Activated naive CD4-positive, alpha-beta T cell (primary cell): Measurements from ENCODE around the gene REXO1.
A peak's percentile ranks its signal among the peaks of the same experiment; 100 is the strongest.
"Not testable (repeated sequence)": the region's sequence is repeated elsewhere in the genome, so short reads cannot be mapped to it uniquely, and the experiment has no call there.

Experiments
- DNase-seq, 4 experiments: peaks; one replicate each; lab custom pipeline; 2025; lab: John Stamatoyannopoulos, UW

REXO1 gene

GRCh38 chr19:1876496-1877279, 28.4 kb upstream of the REXO1 start:
- DNase-seq, result not testable (repeated sequence)

DNA sequence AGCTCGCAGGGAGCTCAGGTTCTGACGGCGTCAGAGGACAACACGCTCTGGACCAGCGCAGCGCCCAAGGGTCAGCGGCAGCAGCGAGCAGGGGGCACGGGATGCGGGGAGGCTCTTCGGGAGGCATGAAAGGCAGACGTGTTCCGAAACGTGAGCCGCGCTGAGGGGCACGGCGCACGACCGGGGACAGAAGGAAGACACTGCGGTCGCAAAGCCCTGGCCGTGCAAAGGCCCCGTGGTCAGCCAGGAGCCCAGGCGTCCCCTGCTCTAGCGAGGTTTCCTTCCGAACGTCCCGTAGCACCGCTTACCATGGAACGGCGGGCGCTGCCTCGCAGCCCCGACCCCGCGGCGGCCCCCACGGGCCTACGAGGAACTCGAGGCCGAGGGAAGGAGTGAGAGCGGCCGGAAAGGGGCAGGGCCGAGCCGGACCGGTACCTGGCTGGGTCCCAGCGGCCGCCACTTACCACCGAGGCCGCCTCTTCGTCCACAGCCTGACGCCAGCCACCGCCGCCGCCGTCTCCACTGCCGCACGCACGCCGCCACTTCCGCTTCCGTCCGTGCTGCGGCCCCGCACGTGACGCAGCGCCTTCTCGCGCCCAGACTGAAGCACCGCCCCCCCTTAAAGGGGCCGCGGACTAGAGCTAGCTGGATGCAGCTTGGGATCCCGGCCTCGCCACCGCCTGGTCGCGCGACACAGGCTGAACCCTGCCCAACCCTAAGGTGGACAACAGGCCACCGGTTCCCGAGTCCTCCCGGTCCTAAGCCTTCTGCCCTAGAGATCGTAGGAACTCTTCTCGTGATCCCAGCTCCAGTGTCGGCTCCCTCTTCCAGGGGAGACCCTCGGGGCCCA, 27.6 kb upstream of the REXO1 start:
- peak; percentile 50 to 83 (median 64) for DNase-seq

DNA sequence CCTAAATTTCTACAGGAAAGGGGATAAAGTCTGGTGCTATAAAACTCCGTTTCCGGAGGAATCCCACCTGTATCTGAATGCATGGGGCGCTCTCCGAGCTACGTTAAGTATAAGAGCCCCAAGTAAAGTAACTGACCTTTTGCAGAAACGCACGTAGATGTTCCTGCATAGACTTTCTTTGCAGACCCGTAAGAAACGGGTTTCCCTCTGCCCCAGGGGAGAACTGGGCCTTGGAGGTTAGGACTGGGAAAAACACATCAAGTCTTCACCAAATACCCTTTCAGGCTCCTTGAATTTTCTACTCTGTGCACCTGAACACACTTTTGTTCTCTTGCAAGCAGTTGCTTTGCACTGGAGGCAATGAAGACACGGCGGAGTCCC, 27.0 kb upstream of the REXO1 start:
- not testable (repeated sequence) for DNase-seq

DNA sequence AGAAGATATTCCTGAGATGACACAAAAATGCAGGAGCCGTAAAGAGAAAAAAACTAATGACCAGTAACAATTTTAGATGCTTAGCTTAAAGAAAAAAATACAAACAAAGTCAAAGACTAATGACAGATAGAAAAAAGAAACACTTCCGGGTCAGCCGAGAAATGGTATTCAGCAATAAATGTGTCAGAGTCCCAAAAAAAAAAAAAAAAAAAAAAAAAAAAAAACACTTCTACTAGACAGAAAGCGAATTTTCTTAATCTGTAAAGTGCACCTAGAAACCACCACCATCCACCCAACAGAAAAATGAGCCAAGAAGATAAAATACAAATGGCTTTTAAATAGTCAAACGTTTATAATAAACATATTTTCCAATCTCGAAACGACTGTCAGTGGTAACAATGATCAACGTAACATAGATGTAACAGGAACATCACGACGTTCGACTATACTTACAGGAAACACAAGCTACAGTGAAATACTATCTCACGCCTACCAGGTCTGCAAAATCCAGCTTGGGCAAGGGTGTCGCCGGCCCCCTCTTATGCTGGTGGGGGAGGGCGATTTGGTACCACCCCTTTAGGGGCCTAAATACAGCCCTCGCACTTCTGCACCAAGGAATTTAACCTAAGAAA, 26.4 kb upstream of the REXO1 start:
- DNase-seq, result no peak

DNA sequence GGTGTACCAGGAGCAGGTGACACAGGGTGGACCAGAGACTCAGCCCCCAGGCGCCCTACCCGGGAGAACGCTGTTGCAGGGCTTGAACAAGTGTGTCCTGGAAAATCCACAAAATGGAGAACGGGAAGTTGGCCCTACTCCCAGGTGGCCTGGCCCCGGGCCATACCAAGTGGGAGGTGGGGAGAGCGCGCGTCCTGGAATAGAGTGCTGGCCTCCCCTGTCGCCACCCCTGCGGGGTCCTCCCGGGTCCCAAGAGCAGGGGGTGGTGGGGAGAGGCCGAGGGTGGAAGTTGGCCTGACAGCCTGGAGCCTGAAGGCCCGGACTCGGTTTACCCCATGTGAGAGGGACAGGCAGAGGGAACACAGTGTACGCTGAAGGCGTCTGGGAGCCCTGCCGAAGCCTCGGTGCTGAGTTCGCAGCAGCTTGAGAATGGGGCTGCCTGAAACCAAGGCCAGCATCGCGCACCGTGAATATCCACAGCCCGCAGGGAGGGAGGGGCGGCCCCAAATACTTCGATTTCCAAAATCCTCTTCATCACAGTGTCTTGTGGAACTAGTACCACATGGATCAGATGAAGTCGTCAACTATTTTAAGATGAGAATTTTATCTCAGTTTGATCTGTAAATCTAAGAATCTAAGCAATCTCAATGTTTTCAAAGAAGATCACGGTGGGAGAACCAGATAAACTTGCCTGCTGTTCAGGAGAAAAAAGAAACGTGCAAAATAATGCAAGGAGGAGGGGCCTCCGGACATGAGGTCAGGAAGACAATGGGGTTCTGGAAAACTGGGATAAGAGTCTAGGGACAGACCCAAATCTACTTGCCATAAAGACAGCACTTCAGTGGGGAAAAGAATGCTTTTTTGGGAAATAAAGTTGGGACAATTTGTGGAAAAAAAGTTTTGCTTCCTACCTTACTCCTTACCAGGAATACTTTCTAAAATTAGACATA, 25.5 kb upstream of the REXO1 start:
- no peak for DNase-seq

GRCh38 chr19:1872807-1873523, 24.7 kb upstream of the REXO1 start:
- no peak for DNase-seq

GRCh38 chr19:1871630-1872029, 23.3 kb upstream of the REXO1 start:
- no peak for DNase-seq

GRCh38 chr19:1871140-1871597, 22.9 kb upstream of the REXO1 start:
- DNase-seq, result no peak

GRCh38 chr19:1868971-1869370, 20.7 kb upstream of the REXO1 start:
- no peak for DNase-seq

DNA sequence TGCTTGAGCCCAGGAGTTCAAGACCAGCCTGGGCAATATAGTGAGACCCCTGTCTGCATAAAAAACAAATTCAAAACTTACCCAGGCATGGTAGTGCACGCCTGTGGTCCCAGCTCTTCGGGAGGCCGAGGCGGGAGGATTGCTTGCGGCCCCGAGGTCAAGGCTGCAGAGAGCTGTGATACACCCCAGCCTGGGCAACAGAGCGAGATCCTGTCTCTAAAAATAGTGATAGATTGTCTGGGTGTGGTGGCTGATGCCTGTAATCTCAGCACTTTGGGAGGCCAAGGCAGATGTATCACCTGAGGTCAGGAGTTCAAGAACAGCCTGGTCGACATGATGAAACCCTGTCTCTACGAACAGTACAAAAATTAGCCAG, 19.1 kb upstream of the REXO1 start:
- no peak for DNase-seq

- no peak for DNase-seq
Observed at GRCh38 chr19:1866693-1867348, 18.5 kb upstream of the REXO1 start.

GRCh38 chr19:1865172-1866010, 17.1 kb upstream of the REXO1 start:
- DNase-seq, result no peak

DNA sequence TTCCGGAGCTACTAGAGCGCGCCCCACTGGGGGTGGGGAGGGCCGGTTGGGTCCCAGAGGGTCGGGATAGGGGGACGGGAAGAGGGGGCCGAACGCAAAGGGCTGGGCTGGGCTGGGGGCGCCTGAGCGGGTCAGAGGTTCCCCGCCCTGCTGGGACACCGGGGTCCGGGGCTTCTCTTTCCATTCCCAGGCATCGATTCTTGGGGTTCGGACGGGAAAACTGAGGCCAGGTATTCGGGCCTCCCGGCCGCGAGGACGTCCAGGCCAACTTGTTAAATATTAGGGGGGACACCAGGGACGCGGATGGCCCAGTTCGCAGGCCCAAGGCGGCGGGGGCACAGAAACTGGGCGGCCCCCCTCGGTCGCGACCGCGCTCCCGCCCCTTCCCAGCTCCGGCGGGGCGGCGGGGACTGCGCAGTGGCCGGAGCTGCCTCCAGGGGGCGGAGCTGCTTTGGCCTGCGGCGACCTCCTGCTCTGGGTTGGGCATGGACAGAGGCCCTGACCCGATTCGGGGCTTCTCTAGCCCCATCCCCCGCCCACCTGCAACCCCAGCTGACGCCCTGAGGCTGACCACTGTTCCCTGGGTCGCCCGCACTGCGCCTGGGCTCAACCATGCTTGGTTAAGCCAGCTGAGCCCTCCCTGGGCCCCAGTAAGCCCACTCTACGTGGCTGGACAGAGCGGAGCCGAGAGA, 16.3 kb upstream of the REXO1 start:
- DNase-seq, result peak in 2 of 4 experiments; percentile 43 to 44

DNA sequence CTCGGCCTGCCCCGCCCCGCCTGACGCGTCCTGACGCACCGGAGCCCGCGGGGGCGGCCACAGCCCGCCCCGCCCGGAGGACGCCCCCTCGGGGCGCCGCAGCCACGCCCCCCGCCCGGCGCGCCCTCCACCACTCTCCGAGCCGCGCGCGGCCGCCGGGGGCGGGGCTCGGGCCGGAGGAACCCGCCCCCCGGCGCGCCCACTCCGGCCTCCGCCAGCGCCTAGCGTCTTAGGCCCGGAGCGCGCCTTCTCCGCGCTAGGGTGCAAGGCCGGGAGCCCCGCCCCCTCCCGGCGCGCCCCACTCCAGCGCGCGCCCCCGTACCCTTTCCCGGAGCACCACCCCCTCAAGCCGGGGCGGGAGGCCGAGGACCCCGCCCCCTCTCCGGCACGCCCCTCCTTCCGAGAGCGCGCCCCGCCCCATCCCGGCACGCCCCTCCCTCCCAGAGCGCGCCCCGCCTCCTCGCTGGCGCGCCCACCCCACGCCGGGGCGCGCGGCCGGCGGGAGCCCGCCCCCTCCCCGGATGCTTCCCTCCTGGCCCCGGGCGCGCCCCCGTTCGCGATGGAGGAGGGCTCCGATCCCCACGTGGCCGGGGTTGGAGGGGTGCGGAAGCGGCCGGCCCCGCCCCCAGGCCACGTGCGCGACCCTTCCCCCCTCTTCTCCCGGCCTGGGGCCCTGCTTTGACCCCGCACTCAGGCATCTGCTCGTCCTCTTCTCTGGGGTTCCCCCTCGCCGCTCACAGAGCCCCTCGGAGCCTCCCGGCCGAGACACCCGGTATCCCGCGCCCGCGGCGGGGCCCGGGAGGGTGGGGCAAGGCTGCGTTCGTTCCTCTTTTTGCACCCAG, 15.6 kb upstream of the REXO1 start:
- DNase-seq, result peak; percentile 83 to 95 (median 91)

DNA sequence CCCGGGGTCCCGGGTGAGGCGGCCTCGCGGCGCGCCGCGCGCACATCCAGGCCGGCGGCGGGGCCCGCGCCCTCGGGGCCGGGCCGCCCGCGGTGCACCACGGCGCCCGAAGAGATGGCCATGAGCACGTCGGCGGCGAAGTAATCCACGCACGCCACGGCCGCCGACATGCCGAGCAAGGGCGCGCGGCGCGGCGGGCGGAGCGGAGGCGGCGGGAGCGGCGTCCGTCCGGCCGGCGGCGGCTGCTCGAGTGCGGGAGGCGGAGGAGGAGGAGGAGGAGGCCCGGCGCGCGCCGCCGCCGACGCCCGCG, 15.0 kb upstream of the REXO1 start, which contains the start of gene KLF16:
Gene KLF16 (minus strand): TSS at position 252 of the 310 bp plus-strand sequence. CDS start 82 bp downstream, at position 170.
- DNase-seq, result no peak

- DNase-seq, result peak in 3 of 4 experiments; percentile 31 to 55 (median 44)
Observed at GRCh38 chr19:1862424-1863327, 14.4 kb upstream of the REXO1 start.

DNA sequence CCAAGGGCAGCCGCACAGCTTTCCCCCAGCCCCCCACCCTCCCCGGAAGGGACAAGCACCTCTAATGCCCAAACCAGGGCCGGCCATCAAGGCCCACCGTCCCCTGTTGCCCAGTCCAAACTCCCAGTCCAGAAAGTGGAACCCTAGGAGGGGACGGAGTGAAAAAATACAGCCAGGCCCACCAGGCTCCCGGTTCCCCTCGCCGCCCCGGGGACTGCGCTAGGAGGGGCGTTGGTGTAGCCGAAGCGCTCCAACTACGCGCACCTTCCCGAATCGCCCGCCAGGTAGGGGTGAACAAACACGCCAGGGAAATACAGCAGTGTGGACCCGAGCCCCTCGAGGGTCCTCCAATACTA, 13.8 kb upstream of the REXO1 start:
- no peak for DNase-seq
